Breast epithelium (tissue), 4 donors: ENCODE data around the gene KTI12. TPM values are rescaled to one million over a fixed set of nuclear protein-coding genes. Genes with fewer than 3 reads are reported as not detected.

Experiments used
- DNase-seq, 2 donors: peaks; one replicate each; pipeline ENCODE4 v3.0.0-alpha.2; 2019; ENCODE audit warnings: low spot score in 2 of 2
- H3K27ac ChIP-seq, 2 donors: fragments of 200-600 bp; sonication (generic) in 1 of 2; one replicate each; pipeline ENCODE4 v1.5.1; 2016 to 2019; ENCODE audit warnings: mild to moderate bottlenecking in 1 of 2
- H3K27me3 ChIP-seq, 2 donors: fragments of 200-600 bp; sonication (generic) in 1 of 2; one replicate each; pipeline versions ENCODE4 v1.5.1 to v1.6.0; 2017 to 2019; ENCODE audit warnings: control low read depth in 1 of 2, mild to moderate bottlenecking in 1 of 2
- H3K36me3 ChIP-seq: fragments of 200-600 bp; one replicate; pipeline ENCODE4 v1.5.1; 2019
- H3K4me1 ChIP-seq, 2 donors: fragments of 200-600 bp; sonication (generic); one replicate each; pipeline ENCODE4 v1.5.1; 2016 to 2019; ENCODE audit warnings: control low read depth in 1 of 2
- H3K4me3 ChIP-seq, 3 donors: fragments of 200-600 bp; sonication (generic); 1 replicate in 2 of 3; 2 replicates in 1 of 3; pipeline ENCODE4 v1.5.1; 2016 to 2019; ENCODE audit warnings: mild to moderate bottlenecking in 3 of 3, moderate library complexity in 2 of 3
- H3K9me3 ChIP-seq, 2 donors: fragments of 200-600 bp; sonication (generic) in 1 of 2; one replicate each; pipeline ENCODE4 v1.5.1; 2016 to 2019; ENCODE audit warnings: control low read depth in 1 of 2
- CTCF ChIP-seq, 3 donors: fragments of 450-650 bp; IDR thresholded peaks; one replicate each; pipeline ENCODE4 v1.5.1; 2016 to 2017; ENCODE audit warnings: antibody characterized with exemption in 3 of 3, mild to moderate bottlenecking in 3 of 3, moderate library complexity in 3 of 3
- POLR2A ChIP-seq: fragments of 450-650 bp; IDR thresholded peaks from one replicate; pipeline ENCODE4 v1.6.1; 2016; ENCODE audit warnings: antibody characterized with exemption, mild to moderate bottlenecking, moderate library complexity
- POLR2AphosphoS5 ChIP-seq, 3 donors: sonication (generic); formaldehyde crosslinking; IDR thresholded peaks; one replicate each; pipeline ENCODE4 v1.6.1; 2017; ENCODE audit warnings: antibody characterized with exemption in 3 of 3
- intact Hi-C: fragments of 100-400 bp; cut with DNase I; formaldehyde crosslinking; loops from one replicate; pipeline ENCODE4 v1.15.1; 2023; ENCODE audit warnings: low total_unique reads
- total RNA-seq, 3 donors: library from RNA; depleted of rRNA; stranded (reverse); fragments of >200 nt; gene quantifications; one replicate each; pipeline ENCODE4 v1.1.0, GENCODE V29; 2016

The KTI12 gene
- total RNA-seq, 3 donors from 2014 or later = 4.4 to 13.6 (median 7.9) TPM

DNA sequence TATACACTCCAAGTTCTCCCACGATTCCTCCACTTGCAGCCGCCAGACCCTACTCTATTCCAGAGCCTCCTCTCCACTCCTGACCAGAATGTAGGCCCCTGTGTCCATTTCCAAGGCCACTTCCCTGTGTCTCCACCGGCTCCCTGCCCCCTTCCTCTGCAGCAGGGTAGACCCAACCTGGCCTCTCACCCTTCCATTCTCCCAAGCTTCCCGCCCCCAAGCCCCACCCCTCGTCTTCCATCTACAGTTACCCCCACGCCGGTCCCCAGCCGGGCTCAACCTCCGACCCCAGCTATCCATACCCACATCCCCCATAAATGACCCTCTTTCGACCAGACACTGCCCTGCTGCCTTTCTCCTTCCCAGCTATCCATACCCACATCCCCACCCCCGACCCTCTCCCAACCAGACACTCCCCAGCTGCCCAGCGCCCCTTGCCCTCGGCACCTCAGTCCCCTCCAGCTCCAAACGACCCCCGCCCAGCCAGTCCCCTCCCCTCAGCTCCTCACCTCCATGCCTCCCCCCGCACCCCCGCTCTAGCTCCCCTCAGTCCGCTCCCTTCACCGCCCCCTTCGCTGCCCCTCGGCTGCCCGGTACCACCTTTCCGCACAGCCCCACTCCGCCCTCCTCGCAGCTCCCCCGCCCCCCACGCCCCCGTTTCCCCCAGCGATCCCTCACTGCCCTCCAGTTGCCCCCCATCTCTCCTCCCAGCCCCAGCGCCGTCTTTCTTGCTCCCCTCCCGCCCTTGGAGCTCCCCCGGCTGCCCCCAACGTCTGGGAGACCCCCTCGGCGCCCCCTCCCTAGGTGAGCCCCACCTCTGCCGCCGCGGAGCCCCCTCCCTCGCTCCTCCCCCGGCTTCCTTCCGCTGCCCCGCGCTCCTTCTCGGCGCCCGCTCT lies 43.8 kb downstream of the KTI12 start:
- Histone ChIP-seq H3K36me3 (no peaks in the 10 kb centered on the region), H3K4me1 (no peaks in the 10 kb centered on the region), H3K9me3 (no peaks in the 10 kb centered on the region), H3K4me3 (peak overlapping the region; percentile 32 to 72 (median 56)), H3K27ac (no peak overlapping the region), H3K27me3 (peaks cover 3 to 31% of the 10 kb centered on the region in 2 donors)
- TF ChIP-seq CTCF (IDR thresholded peaks at IDR 0.05) = no peak
- TF ChIP-seq POLR2A = no peak
- TF ChIP-seq POLR2AphosphoS5 (IDR thresholded peaks at IDR 0.05) = no peak
- intact Hi-C loops = no loop called here
- no peak for DNase-seq

- TF ChIP-seq CTCF (IDR thresholded peaks at IDR 0.05) (no peak), POLR2AphosphoS5 (IDR thresholded peaks at IDR 0.05) (no peak), POLR2A (no peak)
Measured at GRCh38 chr1:51988254-51988653, 45.4 kb downstream of the KTI12 start.

DNA sequence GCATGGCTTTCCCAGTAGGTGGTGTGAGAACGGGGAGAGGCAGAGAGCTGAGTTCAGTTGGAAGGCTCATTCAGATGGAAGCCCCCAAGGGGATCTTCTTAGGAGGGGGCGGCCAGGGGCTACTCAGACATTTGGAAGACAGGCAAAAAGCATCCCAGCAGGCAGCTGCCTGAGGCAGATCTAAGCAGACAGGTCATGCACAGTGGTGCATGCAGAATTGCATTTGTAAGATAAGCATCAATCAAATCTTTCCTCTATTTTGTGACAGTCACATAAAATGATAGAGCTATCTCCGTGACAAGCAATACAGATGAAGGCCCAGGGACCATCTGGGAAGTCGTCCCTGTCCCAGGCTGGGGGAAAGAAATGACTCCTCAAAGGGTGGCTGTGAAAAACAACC lies 46.9 kb downstream of the KTI12 start:
- Histone ChIP-seq H3K4me3 (no peak overlapping the region), H3K27ac (no peak overlapping the region), H3K9me3 (no peaks in the 10 kb centered on the region), H3K36me3 (no peaks in the 10 kb centered on the region), H3K27me3 (peaks cover 3 to 9% of the 10 kb centered on the region in 2 donors), H3K4me1 (no peaks in the 10 kb centered on the region)
- TF ChIP-seq POLR2A (no peak), POLR2AphosphoS5 (IDR thresholded peaks at IDR 0.05) (no peak), CTCF (IDR thresholded peaks at IDR 0.05) (no peak)
- no peak for DNase-seq
- intact Hi-C loops = no loop called here

More at GRCh38 chr1:51988254-51988653, 45.4 kb downstream of the KTI12 start:
- no peak for DNase-seq
- Histone ChIP-seq H3K9me3 (no peaks in the 10 kb centered on the region), H3K27ac (no peak overlapping the region), H3K4me3 (no peak overlapping the region), H3K4me1 (no peaks in the 10 kb centered on the region), H3K36me3 (no peaks in the 10 kb centered on the region), H3K27me3 (peaks cover 3 to 25% of the 10 kb centered on the region in 2 donors)
- intact Hi-C loops = no loop called here

DNA sequence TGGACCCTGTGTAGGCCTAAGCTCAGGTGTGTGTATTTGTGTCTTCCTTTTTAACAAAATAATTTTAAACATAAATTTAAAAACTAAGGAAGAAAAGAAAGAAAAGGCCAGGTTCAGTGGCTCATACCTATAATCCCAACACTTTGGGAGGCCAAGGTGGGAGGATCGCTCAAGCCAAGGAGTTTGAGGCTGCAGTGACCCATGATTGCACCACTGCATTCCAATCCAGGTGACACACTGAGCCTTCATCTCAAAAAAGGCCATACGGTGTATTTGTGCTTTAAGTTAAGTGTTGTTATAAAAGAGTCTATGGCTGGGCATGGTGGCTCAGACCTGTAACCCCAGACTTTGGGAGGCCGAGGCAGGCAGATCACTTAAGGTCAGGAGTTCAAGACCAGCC lies 51.4 kb downstream of the KTI12 start:
- no peak overlapping the region for H3K27ac ChIP-seq
- DNase-seq = no peak
- intact Hi-C loops = no loop called here
- no peak overlapping the region for H3K4me3 ChIP-seq
- no peaks in the 10 kb centered on the region for H3K4me1 ChIP-seq
- TF ChIP-seq POLR2AphosphoS5 (IDR thresholded peaks at IDR 0.05) = no peak
- no peaks in the 10 kb centered on the region for H3K27me3 ChIP-seq
- H3K9me3 ChIP-seq = no peaks in the 10 kb centered on the region
- H3K36me3 ChIP-seq = no peaks in the 10 kb centered on the region

Other genes with a start within 250 kb of the KTI12 start
- gene NRDC, start 155.1 kb downstream of the KTI12 start, total RNA-seq = 100 to 1,000 TPM in 1 of 3 donors, 10 to 100 TPM in 2; 90.6 to 103 (median 97.5) TPM
- 1 to 10 TPM in 1 of 3 donors, under 1 TPM in 1, not detected in 1; 0.66 to 1.3 TPM for gene RAB3B, start 43.1 kb downstream of the KTI12 start, total RNA-seq
- 10 to 100 TPM; 35.1 to 48.4 (median 37.6) TPM for gene TXNDC12, start 21.4 kb upstream of the KTI12 start, total RNA-seq
- 10 to 100 TPM; 47.5 to 66.2 (median 59.0) TPM for gene BTF3L4, start 22.5 kb upstream of the KTI12 start, total RNA-seq
- gene ZFYVE9, start 108.3 kb upstream of the KTI12 start, total RNA-seq = 10 to 100 TPM; 31.1 to 44.3 (median 32.8) TPM